Measurements from ENCODE around the gene DCTN4. TPM values are rescaled to one million over a fixed set of nuclear protein-coding genes. Genes with fewer than 3 reads are reported as not detected.

Gene DCTN4
- total and polyA plus RNA-seq, 9 of the 15 experiments (the other 6 are each of a cell fraction or from before 2014, with no cell fraction given) = 20.4 to 64.9 (median 49.9) TPM

GRCh38 chr5:150780187-150780692, 21.4 kb upstream of the DCTN4 start:
- H3K36me3 ChIP-seq (ENCODE audit: control insufficient read depth, insufficient read depth, low read length) = no peaks in the 10 kb centered on the region
- BruUV-seq (replicated peaks) = no TSS peak
- no peaks in the 10 kb centered on the region for H3K9me1 ChIP-seq (ENCODE audit: control insufficient read depth, insufficient read depth, low read length)
- H3K4me1 ChIP-seq (replicated peaks in 1 of 2; ENCODE audit: control insufficient read depth in 2 of 2, insufficient read depth in 2 of 2, low read length in 2 of 2) = peaks cover 18 to 23% of the 10 kb centered on the region in 2 experiments
- intact Hi-C loops (cut with micrococcal nuclease) = no loop called here
- no peak for DNase-seq (ENCODE audit: extremely low read depth in 1 of 4, low spot score in 3 of 4)
- H3K27ac ChIP-seq (ENCODE audit: extremely low read depth, low read depth, low read length) = no peak overlapping the region
- no peak for ATAC-seq
- in situ Hi-C loops (cut with MboI) = no loop called here
- TF ChIP-seq TFAP4 (CRISPR knock-in tag; IDR thresholded peaks at IDR 0.05; ENCODE audit: borderline replicate concordance) (peak; percentile 66), ZBTB12 (CRISPR knock-in tag; IDR thresholded peaks at IDR 0.05) (0 out of 2 replicates have a peak, but pooled peaks have one; percentile 14), TSC22D4 (tag; IDR thresholded peaks at IDR 0.05) (no peak), ZNF830 (CRISPR knock-in tag; IDR thresholded peaks at IDR 0.05) (no peak), MAFF (IDR thresholded peaks at IDR 0.05; ENCODE audit: low read length) (no peak), ZNF124 (CRISPR knock-in tag; IDR thresholded peaks at IDR 0.05) (no peak), CBFA2T3 (IDR thresholded peaks at IDR 0.05) (peak; percentile 36; the same call in 1 of the 2 replicates), CBX3 (IDR thresholded peaks at IDR 0.05; ENCODE audit: borderline replicate concordance in 1 of 2, low read length in 2 of 2) (no peak), HNRNPLL (IDR thresholded peaks at IDR 0.05; ENCODE audit: low read depth, low read length, poor library complexity, severe bottlenecking) (no peak), ELF1 (tag; IDR thresholded peaks at IDR 0.05) (no peak)
- H2AFZ ChIP-seq (ENCODE audit: low read depth, low read length) = no peak overlapping the region
- no peaks in the 10 kb centered on the region for H3K9me3 ChIP-seq (replicated peaks; ENCODE audit: control insufficient read depth, insufficient read depth, low read depth, low read length)
- no peak overlapping the region for H3K4me3 ChIP-seq
- H4K20me1 ChIP-seq (replicated peaks; ENCODE audit: control insufficient read depth, insufficient read depth, low read length) = no peaks in the 10 kb centered on the region
- no peaks in the 10 kb centered on the region for H3K27me3 ChIP-seq (ENCODE audit: control insufficient read depth in 2 of 2, insufficient read depth in 2 of 2, low read length in 2 of 2)
- no peak overlapping the region; a peak in 1 of 4 replicates for H3K9ac ChIP-seq (ENCODE audit: insufficient read depth in 1 of 2, low read depth in 2 of 2, low read length in 2 of 2)
- H3K79me2 ChIP-seq (ENCODE audit: control insufficient read depth, insufficient read depth, low read length) = peaks cover 9% of the 10 kb centered on the region; the same call in 1 of the 3 replicates
- no peak for FAIRE-seq
- no peak overlapping the region for H3K4me2 ChIP-seq (ENCODE audit: insufficient read depth, low read length)
- 48% methylated on average over 6 of the region's 6 CpGs for WGBS (ENCODE audit: insufficient coverage, low coverage, missing lambda C conversion rate)
- ChIA-PET POLR2A (interaction anchor here (1.4 to 1.6 kb wide), 2 partner anchors 10 to 17 kb away, joined by 4 to 5 read pairs; no protein-coding TSS in a partner anchor), CTCF (ENCODE audit: low intra/inter-chr PET ratio) (no interaction called here)
